ENCODE measurements around the gene DNAAF5.
"Not testable (repeated sequence)": the region's sequence is repeated elsewhere in the genome, so short reads cannot be mapped to it uniquely, and the experiment has no call there.

The DNAAF5 gene

DNA sequence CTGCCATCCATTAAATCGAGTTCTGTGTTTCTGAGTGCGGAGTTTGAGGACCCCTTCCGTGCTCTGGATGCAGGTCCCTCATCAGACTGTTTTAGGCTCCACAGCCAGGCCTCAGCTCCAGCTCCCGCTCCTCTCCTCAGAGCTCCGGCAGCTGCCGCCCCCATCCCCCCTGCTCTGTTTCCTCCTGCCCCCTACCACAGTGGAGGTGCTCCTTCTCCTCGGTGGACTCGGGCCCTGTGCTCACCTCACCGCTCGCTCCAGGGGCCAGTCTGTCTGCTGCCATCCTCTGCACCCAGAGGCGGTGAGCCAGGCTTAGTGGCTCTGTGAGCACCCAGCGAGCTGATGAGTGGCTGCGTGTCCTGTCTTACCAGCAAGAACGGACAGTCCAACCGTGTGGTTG lies 21.9 kb downstream of the DNAAF5 start:
- no peak for DNase-seq

GRCh38 chr7:749140-749551 lies 22.6 kb downstream of the DNAAF5 start:
- DNase-seq: no peak

GRCh38 chr7:750111-750905 lies 23.8 kb downstream of the DNAAF5 start:
- DNase-seq: no peak

DNA sequence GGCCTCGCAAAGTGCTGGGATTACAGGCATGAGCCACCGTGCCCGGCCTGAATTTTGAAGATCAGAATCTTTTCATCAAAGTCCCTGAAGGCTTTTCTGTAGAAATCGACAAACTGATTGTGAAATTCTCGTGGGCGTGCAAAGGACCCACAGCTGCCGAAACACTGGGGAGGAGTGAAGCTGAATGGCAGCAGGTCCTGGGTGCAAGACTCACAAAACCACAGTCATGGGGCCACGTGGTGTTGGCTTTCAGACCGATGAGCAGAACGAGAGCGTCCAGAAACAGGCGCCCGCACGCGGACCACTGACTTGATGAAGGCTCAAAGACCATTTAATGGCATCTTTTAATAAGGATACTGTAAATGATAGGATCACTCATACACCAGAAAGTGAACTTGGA lies 25.3 kb downstream of the DNAAF5 start:
- DNase-seq: no peak

DNA sequence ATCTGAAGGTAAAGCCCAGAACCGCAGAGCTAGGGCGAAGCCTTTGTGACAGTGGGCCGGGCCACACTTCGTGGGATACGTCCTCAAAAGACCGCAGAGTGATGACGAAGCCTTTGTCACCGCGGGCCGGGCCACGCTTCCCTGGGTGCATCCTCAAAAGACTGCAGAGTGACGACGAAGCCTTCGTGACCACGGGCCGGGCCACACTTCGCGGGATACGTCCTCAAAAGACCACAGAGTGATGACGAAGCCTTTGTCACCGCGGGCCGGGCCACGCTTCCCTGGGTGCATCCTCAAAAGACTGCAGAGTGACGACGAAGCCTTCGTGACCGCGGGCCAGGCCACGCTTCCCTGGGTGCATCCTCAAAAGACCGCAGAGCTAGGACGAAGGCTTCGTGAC lies 25.8 kb downstream of the DNAAF5 start:
- DNase-seq: not testable (repeated sequence)

DNA sequence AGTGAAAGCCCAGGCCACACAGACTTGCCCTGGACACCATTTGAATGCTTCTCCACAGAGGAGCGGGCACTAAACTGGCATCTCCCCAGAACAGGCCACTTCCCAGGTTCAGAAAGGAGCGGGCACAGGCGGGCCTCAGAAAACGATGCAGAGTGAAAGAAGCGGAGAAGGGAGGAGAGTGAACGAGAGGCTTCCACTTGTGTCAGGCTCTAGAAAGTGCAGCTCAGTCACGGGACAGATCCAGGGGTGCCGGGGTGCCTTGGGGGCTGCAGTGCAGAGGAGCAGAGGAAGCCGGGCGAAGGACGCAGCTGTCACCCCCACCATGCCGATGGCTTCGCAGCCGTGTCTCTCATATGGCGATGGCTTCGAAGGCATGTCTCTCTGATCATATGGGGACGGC lies 26.7 kb downstream of the DNAAF5 start:
- no peak for DNase-seq

DNA sequence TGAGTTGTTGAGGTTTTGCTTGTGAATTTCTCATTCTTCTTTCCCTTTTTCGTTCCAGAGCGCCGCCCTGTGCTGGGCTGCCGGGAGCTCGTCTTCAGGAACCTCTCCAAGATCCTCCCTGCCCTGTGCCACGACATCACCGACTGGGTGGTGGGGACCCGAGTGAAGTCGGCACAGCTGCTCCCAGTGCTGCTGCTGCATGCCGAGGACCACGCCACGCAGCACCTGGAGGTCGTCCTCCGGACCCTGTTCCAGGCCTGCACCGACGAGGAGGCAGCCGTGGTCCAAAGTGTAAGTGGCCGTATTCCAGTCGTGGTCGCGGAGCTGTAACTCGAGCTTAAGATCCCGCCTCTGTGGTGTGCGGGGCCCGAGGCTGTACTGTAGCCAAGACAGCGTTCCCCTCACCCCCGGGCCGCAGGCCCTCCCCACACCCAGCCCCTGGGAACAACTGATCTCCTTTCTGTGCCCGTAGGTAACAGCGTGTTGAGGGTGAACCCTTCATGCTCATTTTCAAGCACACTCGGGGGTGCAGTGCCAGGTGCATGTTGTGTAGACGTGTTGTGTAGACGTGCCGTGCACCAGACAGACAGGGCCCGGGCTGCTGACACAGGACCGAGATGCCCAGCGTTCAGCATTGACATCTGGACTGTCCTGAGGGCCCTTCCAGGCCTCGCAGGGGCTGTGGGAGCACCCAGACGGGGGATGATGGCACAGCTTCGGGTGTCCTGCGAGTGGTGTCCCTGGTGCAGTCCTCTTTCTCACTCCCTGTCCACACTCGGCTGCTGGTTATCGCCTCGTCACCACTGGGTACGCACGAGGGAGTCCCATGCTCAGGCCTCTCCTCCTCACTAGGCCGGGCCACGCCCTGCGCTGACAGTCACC lies 28.3 kb downstream of the DNAAF5 start:
- DNase-seq: no peak

DNA sequence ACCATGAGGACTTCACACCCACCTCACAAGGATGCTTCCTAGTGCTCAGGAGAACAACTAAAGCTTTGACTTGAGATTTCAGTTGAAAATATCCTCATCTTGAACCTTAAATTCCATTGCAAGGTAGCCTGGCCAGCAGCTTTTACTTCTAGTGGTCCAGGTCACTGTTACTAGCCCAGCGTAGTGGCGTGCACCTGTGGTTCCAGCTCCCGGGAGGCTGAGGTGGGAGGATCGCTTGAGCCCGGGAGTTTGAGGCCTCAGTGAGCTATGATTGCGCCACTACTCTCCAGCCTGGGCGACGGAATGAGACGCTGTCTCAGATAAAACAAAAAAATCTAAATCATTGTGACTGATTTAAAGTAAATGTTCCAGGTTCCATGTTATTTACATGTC lies 28.9 kb downstream of the DNAAF5 start:
- DNase-seq: no peak

DNA sequence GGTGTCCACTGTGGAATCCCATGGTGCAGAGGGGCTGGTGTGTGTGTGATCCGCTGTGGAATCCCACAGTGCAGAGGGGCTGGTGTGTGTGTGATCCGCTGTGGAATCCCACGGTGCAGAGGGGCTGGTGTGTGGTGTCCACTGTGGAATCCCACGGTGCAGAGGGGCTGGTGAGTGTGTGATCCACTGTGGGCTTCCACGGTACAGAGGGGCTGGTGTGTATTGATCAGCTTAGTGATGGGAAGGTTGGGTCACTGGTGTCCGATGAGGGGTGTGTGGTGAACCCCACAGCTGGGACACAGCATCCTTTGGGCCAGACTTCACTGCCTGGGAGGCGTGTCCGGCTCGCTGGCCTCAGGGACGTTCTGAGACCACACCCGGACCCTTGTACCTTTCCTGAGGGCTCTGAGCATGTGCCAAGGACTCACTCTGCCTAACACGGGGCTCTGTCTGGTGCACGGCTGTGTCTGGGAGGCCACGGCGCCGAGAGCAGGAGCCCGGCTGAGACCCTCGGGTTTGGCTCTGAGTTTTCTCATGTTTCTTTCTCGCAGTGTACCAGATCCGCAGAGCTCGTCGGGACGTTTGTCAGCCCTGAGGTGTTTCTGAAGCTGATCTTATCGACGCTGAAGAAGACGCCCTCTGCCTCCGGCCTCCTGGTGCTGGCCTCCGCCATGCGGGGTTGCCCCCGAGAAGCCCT lies 29.9 kb downstream of the DNAAF5 start:
- no peak for DNase-seq

GRCh38 chr7:756928-757560 lies 30.5 kb downstream of the DNAAF5 start:
- DNase-seq: no peak

DNA sequence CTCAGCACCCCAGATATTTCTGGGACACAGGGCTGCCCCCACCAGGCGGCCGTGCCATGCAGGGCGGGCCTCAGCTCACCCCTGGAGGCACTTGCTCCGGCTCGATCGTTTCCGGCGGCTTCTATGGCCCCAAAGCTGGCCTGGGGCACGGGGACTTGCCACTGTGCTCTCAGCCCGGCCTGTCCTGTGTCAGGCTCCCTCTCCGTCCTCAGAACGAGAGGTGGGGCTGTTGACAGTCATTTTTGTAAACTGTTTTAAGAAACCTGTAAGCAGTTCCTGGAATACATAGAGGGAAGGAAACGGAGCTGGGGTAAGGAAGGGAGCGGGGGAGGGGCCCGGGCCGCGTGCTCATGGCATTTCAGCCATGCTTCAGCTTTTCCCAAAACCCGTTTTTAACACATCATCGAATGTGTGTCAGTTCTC lies 31.3 kb downstream of the DNAAF5 start:
- DNase-seq: no peak

GRCh38 chr7:759569-759968 lies 33.1 kb downstream of the DNAAF5 start:
- no peak for DNase-seq

- DNase-seq: no peak
These were observed 33.5 kb downstream of the DNAAF5 start for GRCh38 chr7:760006-760405.

GRCh38 chr7:761101-761500 lies 34.6 kb downstream of the DNAAF5 start:
- no peak for DNase-seq

- DNase-seq: no peak
These were observed 35.1 kb downstream of the DNAAF5 start for GRCh38 chr7:761631-762030.

DNA sequence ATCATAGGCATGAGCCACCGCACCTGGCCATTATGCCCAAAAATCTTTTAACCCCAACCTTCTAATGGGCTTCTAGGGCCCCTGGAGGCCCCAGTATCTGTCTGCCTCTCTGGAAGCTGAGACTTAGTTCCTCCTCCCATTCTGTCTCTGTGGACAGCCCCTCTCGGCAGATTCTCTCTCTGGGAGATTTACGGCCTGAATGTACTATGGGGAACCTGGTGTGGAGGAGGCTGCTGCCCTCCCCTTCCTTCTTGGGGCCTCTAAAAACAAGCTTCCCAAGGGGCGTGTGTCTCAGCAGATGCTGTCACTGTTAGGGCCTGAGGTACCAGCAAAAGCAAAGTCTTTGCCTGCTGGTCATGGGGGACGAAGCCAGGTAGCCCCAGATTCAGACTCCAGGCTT lies 36.4 kb downstream of the DNAAF5 start:
- no peak for DNase-seq

- DNase-seq: no peak
These were observed 37.3 kb downstream of the DNAAF5 start for GRCh38 chr7:763762-764161.

DNA sequence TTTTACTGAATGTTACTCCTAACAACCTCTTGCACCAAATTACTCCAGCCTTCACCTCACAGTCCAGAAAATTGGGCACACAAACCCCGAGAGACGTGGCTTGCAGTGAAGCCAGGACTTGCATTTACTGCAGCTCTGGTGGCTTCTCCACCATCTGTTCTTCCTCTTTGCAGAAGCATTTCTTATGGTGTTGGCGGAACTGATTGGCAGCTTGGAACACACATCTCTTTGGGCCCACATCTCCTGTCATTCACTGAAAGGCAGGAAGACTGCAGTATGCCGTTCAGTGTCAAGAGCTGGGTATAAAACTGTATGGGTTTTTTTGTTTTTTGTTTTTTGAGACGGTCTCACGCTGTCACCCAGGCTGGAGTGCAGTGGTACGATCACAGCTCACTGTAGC lies 38.9 kb downstream of the DNAAF5 start:
- DNase-seq: no peak

DNA sequence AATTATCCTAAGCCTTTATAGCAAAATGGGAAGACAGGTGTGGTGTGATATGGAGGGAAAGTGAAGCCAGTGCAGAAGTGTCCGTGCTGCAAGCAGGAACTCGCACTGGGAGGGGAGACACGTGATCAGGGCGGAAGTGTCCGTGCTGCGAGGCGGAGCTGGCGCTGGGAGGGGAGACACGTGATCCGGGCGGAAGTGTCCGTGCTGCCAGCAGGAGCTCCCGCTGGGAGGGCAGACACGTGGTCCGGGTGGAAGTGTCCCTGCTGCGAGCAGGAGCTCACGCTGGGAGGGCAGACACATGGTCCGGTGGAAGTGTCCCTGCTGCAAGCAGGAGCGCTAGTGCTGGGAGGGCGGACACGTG lies 41.1 kb downstream of the DNAAF5 start:
- DNase-seq: no peak

GRCh38 chr7:767941-768731 lies 41.6 kb downstream of the DNAAF5 start:
- no peak for DNase-seq

DNA sequence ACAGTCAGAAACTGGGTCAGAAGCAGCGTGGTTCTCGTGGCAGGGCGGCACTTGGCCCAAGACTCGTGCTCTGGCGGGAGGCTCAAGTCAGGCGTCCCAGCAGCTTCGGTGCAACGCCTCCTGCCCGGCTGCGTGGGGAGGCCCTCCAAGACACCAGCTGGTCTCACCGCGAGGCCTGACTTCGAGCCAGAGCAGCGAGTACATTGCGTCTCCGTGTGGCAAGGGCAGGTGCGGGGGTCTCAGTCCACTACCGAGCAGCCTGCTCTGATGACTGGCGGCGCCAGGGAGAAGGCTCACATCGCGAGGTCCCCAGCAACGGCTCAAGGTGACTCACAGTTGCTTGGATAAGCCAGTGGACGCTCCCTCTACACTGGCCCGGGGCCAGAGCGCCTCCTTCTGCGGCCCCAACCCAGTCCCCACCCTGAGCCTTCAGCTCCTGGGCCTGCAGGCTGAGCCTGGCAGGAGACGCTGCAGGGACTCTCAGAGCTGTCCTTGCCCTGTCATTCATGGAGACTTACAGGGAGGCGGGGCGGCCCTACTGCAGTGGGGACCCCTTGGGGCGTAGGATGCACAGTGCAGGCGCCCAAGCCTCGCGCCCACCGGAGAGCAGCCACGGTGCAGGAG lies 42.5 kb downstream of the DNAAF5 start:
- DNase-seq: no peak

DNA sequence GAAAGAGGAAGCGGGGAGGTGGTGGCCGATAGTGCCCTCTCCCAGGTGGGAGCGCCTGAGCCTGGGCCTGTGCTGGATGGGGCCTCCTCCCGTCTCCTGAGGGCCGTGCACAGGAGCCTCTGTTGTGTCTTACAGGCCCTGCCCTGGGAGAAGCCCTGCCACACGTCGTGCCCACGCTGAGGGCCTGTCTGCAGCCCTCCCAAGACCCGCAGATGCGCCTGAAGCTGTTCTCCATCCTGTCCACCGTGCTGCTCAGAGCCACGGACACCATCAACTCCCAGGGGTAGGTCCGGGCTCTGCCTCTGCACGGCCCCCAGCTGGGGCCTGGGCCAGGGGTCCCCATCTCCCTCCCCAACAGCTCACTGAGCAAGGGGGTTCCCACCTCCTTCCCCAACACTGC lies 43.8 kb downstream of the DNAAF5 start:
- DNase-seq: no peak
